ENCODE measurements around the gene ZBTB16. TPM values are rescaled to one million over a fixed set of nuclear protein-coding genes. Genes with fewer than 3 reads are reported as not detected.

ZBTB16 gene
- total and polyA plus RNA-seq, 4 donors, result 8.9 to 140 (median 34.5) TPM

- TF ChIP-seq, protein P1, sequence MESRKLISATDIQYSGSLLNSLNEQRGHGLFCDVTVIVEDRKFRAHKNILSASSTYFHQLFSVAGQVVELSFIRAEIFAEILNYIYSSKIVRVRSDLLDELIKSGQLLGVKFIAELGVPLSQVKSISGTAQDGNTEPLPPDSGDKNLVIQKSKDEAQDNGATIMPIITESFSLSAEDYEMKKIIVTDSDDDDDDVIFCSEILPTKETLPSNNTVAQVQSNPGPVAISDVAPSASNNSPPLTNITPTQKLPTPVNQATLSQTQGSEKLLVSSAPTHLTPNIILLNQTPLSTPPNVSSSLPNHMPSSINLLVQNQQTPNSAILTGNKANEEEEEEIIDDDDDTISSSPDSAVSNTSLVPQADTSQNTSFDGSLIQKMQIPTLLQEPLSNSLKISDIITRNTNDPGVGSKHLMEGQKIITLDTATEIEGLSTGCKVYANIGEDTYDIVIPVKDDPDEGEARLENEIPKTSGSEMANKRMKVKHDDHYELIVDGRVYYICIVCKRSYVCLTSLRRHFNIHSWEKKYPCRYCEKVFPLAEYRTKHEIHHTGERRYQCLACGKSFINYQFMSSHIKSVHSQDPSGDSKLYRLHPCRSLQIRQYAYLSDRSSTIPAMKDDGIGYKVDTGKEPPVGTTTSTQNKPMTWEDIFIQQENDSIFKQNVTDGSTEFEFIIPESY (IDR thresholded peaks at IDR 0.05), result no peak
- no peak for TF ChIP-seq NR2F2 (IDR thresholded peaks at IDR 0.05)
- no peak for TF ChIP-seq HNF4A (conservative IDR thresholded peaks at IDR 0.05)
- no peak for TF ChIP-seq SP1 (IDR thresholded peaks at IDR 0.05)
- TF ChIP-seq, protein P2, sequence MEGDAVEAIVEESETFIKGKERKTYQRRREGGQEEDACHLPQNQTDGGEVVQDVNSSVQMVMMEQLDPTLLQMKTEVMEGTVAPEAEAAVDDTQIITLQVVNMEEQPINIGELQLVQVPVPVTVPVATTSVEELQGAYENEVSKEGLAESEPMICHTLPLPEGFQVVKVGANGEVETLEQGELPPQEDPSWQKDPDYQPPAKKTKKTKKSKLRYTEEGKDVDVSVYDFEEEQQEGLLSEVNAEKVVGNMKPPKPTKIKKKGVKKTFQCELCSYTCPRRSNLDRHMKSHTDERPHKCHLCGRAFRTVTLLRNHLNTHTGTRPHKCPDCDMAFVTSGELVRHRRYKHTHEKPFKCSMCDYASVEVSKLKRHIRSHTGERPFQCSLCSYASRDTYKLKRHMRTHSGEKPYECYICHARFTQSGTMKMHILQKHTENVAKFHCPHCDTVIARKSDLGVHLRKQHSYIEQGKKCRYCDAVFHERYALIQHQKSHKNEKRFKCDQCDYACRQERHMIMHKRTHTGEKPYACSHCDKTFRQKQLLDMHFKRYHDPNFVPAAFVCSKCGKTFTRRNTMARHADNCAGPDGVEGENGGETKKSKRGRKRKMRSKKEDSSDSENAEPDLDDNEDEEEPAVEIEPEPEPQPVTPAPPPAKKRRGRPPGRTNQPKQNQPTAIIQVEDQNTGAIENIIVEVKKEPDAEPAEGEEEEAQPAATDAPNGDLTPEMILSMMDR (IDR thresholded peaks at IDR 0.05; ENCODE audit: low read depth, low read length, missing input control), result no peak
- TF ChIP-seq RXRA (IDR thresholded peaks at IDR 0.05), result no peak
- TF ChIP-seq, protein P3, sequence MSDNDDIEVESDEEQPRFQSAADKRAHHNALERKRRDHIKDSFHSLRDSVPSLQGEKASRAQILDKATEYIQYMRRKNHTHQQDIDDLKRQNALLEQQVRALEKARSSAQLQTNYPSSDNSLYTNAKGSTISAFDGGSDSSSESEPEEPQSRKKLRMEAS (IDR thresholded peaks at IDR 0.05), result no peak
- TF ChIP-seq EGR1 (IDR thresholded peaks at IDR 0.05; ENCODE audit: low read depth in 2 of 2), result no peak
These were observed 222.0 kb downstream of the ZBTB16 start (continued) for GRCh38 chr11:114281388-114281956.

DNA sequence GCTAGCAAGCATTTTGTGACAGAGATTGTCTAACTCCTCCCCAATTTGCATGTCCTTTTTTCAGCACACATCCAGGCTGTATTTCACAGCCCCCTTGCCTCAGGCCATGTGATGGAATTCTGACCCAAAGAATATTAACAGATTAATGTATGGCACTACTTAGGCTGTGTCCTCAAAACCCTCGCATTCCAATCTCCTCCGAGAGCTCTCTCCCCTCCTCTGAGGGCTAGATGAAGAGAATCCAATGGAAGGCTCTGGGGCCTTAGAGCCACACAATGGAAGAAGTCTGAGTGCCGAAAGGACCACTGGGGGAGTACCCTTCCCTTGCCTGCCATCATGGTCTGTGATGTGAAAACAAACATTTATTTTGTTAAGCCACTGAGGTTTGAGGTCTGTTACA, 223.0 kb downstream of the ZBTB16 start:
- Histone ChIP-seq H3K27ac (ENCODE audit: low read depth in 1 of 2, low read length in 2 of 2) (no peak overlapping the region), H3K27me3 (ENCODE audit: control insufficient read depth in 4 of 4, insufficient read depth in 4 of 4, low read length in 3 of 4) (no peaks in the 10 kb centered on the region), H3K9me3 (ENCODE audit: control insufficient read depth in 4 of 4, low read length in 3 of 4) (no peaks in the 10 kb centered on the region), H3K4me3 (ENCODE audit: low read depth in 1 of 3, low read length in 3 of 3) (no peak overlapping the region), H3K36me3 (ENCODE audit: control insufficient read depth in 4 of 4, insufficient read depth in 3 of 4, low read depth in 1 of 4, low read length in 3 of 4) (no peaks in the 10 kb centered on the region), H3K9ac (ENCODE audit: low read depth in 1 of 2, low read length in 2 of 2) (no peak overlapping the region), H3K4me1 (ENCODE audit: control insufficient read depth in 4 of 4, insufficient read depth in 4 of 4, low read length in 3 of 4) (peaks cover 7 to 35% (median 21%) of the 10 kb centered on the region in 4 donors)
- DNase-seq (ENCODE audit: low spot score), result no peak
- TF ChIP-seq JUND (IDR thresholded peaks at IDR 0.05), result no peak
- TF ChIP-seq, protein P3 (IDR thresholded peaks at IDR 0.05), result no peak
- TF ChIP-seq SP1 (IDR thresholded peaks at IDR 0.05), result no peak
- TF ChIP-seq, protein P1 (IDR thresholded peaks at IDR 0.05), result no peak
- TF ChIP-seq, protein P4, sequence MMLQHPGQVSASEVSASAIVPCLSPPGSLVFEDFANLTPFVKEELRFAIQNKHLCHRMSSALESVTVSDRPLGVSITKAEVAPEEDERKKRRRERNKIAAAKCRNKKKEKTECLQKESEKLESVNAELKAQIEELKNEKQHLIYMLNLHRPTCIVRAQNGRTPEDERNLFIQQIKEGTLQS (IDR thresholded peaks at IDR 0.05), result no peak
- TF ChIP-seq NR2F2 (IDR thresholded peaks at IDR 0.05), result no peak
- no peak for TF ChIP-seq TAF1 (conservative IDR thresholded peaks at IDR 0.05)
- TF ChIP-seq HNF4A (conservative IDR thresholded peaks at IDR 0.05), result no peak
- no peak for TF ChIP-seq GABPA (IDR thresholded peaks at IDR 0.05 in 1 of 2, conservative IDR thresholded peaks at IDR 0.05 in 1 of 2)
- TF ChIP-seq FOXA2 (IDR thresholded peaks at IDR 0.05), result no peak
- TF ChIP-seq FOXA1 (IDR thresholded peaks at IDR 0.05), result no peak
- no peak for TF ChIP-seq REST (IDR thresholded peaks at IDR 0.05)
- no peak for TF ChIP-seq HNF4G (IDR thresholded peaks at IDR 0.05)
- no peak for TF ChIP-seq RAD21 (IDR thresholded peaks at IDR 0.05)
- 96% methylated on average over 3 of the region's 3 CpGs for WGBS

All from liver (tissue), 9 donors.